AG04450 (cell line): ENCODE measurements around the gene ZNF592. TPM values are rescaled to one million over a fixed set of nuclear protein-coding genes. Genes with fewer than 3 reads are reported as not detected.

ENCODE experiments used
- CTCF ChIA-PET: fragments of 300-600, 350-600 bp; formaldehyde crosslinking; extraction: SDS; loops from one replicate; lab custom pipeline; 2022; ENCODE audit warnings: antibody characterized with exemption, inconsistent platforms; lab: Charles Lee
- POLR2A ChIA-PET: fragments of 350-600 bp; formaldehyde crosslinking; extraction: SDS; loops from one replicate; lab custom pipeline; 2021; ENCODE audit warnings: antibody characterized with exemption, inconsistent platforms; lab: Yijun Ruan, JAX
- DNase-seq: peaks from one replicate; pipeline ENCODE4 v3.0.0-alpha.2; 2011; ENCODE audit warnings: low read depth, low spot score
- H3K27ac ChIP-seq: one replicate; pipeline ENCODE4 v1.5.1; 2012; ENCODE audit warnings: low read depth, low read length, control low read depth
- H3K27me3 ChIP-seq: one replicate; pipeline ENCODE4 v1.6.0; 2012; ENCODE audit warnings: low read length; ENCODE audit not compliant: control insufficient read depth, insufficient read depth
- H3K4me3 ChIP-seq: 2 replicates; pipeline ENCODE4 v1.5.1; 2011; ENCODE audit warnings: mild to moderate bottlenecking, low read depth, low read length, control low read depth
- H3K9me3 ChIP-seq: 2 replicates; pipeline ENCODE4 v1.5.1; 2012; ENCODE audit warnings: low read length; ENCODE audit not compliant: control insufficient read depth, insufficient read depth
- polyA plus RNA-seq: library from polyadenylated mRNA; depleted of rRNA; stranded (reverse); fragments of >200 nt; gene quantifications from 2 replicates; pipeline ENCODE4 v1.2.3, GENCODE V29; 2011
- TF ChIP-seq, protein P1 (sequence below): IDR thresholded peaks from 2 replicates; pipeline ENCODE4 v1.5.1; 2011; ENCODE audit warnings: low read depth, low read length, control low read depth, inconsistent platforms

ZNF592 gene
- polyA plus RNA-seq, 1 experiment = 6.2 TPM

DNA sequence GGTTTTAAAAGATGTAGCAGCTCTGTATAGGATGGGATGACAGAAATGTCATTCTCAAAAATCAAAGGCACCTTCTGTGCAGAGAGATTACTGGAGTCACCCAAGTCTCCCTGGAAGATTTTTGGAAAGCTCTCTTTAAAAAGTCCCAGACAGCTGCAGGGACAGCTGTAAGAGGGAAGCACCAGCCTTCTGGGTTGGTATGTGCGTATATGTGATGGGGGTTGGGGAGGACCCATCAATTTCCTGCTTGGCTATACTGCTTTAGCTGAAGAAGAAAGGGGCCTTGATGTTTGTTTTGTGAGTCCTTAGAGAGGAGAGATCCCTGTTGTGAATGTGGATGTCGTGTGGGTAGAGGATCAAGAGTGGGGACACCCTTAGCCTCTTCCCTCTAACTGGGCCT is 27.0 kb upstream of the ZNF592 start:
- no peak for DNase-seq
- TF ChIP-seq, protein P1, sequence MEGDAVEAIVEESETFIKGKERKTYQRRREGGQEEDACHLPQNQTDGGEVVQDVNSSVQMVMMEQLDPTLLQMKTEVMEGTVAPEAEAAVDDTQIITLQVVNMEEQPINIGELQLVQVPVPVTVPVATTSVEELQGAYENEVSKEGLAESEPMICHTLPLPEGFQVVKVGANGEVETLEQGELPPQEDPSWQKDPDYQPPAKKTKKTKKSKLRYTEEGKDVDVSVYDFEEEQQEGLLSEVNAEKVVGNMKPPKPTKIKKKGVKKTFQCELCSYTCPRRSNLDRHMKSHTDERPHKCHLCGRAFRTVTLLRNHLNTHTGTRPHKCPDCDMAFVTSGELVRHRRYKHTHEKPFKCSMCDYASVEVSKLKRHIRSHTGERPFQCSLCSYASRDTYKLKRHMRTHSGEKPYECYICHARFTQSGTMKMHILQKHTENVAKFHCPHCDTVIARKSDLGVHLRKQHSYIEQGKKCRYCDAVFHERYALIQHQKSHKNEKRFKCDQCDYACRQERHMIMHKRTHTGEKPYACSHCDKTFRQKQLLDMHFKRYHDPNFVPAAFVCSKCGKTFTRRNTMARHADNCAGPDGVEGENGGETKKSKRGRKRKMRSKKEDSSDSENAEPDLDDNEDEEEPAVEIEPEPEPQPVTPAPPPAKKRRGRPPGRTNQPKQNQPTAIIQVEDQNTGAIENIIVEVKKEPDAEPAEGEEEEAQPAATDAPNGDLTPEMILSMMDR = no peak
- no peak overlapping the region for H3K4me3 ChIP-seq
- H3K27me3 ChIP-seq = no peaks in the 10 kb centered on the region
- H3K27ac ChIP-seq = no peak overlapping the region
- POLR2A ChIA-PET = no interaction called here
- H3K9me3 ChIP-seq = no peaks in the 10 kb centered on the region
- CTCF ChIA-PET = no interaction called here

DNA sequence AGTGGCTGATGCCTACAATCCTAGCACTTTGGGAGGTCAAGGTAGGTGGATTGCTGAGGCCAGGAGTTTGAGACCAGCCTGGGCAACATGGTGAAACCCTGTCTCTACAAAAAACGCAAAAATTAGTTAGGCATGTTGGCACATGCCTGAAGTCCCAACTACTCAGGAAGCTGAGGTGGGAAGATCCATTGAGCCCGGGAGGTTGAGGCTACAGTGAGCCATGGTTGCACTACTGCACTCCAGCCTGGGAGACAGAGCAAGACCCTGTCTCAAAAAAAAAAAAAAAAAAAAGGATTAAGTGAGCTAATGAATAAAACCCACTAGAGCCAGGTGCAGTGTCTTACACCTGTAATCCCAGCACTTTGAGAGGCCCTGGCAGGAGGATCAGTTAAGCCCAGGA is 25.8 kb upstream of the ZNF592 start:
- CTCF ChIA-PET = interaction anchor here (0.9 kb wide), 1 partner anchor 124 kb away, joined by 4 read pairs; no protein-coding TSS in a partner anchor
- no peaks in the 10 kb centered on the region for H3K27me3 ChIP-seq
- no peak overlapping the region for H3K4me3 ChIP-seq
- POLR2A ChIA-PET = no interaction called here
- TF ChIP-seq, protein P1 = no peak
- H3K27ac ChIP-seq = no peak overlapping the region
- DNase-seq = no peak
- H3K9me3 ChIP-seq = no peaks in the 10 kb centered on the region

DNA sequence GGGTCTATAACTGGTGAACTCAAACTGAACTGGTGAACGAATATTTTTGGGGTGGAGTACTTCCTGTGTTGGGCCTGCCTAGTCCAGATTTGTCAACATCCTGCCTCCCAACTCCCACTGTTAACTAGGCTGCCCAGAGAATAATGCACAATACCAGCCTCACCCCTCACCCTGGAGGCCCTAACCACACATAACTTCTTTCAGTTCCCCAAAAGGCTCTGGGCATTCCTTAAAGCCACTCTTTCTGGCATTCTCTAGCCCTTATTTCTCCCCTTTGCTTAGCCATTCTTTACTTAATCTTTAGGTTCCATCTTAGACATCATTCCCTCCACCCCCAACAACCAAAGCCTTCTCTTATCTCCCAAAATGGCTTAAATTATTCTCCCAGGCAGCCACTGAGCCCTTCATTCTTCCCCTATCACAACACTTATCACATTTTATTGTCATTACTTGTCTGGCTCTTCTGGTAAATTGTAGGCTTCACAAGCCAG is 23.3 kb upstream of the ZNF592 start:
- POLR2A ChIA-PET = no interaction called here
- TF ChIP-seq, protein P1 = no peak
- H3K9me3 ChIP-seq = no peaks in the 10 kb centered on the region
- no peaks in the 10 kb centered on the region for H3K27me3 ChIP-seq
- CTCF ChIA-PET = no interaction called here
- no peak overlapping the region for H3K4me3 ChIP-seq
- no peak overlapping the region for H3K27ac ChIP-seq
- DNase-seq = no peak

DNA sequence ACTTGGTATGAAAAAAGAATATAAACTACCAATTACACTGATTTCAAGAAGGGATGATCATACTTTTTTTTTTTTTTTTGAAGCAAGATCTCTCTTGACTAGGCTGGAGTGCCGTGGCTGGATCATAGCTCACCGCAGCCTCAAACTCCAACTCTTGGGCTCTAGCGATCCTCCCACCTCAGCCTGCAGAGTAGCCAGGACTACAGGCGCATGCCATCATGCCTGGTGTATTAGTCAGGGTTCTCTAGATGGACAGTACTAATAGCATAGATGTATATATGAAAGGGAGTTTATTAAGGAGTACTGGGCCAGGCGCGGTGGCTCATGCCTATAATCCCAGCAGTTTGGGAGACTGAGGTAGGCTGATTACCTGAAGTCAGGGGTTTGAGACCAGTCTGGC is 21.0 kb upstream of the ZNF592 start:
- no peaks in the 10 kb centered on the region for H3K27me3 ChIP-seq
- H3K4me3 ChIP-seq = no peak overlapping the region
- ChIA-PET POLR2A (no interaction called here), CTCF (interaction anchor here (0.6 kb wide), 1 partner anchor 203 kb away, joined by 3 read pairs; no protein-coding TSS in a partner anchor)
- TF ChIP-seq, protein P1 = no peak
- no peak for DNase-seq
- H3K9me3 ChIP-seq = no peaks in the 10 kb centered on the region
- H3K27ac ChIP-seq = no peak overlapping the region

DNA sequence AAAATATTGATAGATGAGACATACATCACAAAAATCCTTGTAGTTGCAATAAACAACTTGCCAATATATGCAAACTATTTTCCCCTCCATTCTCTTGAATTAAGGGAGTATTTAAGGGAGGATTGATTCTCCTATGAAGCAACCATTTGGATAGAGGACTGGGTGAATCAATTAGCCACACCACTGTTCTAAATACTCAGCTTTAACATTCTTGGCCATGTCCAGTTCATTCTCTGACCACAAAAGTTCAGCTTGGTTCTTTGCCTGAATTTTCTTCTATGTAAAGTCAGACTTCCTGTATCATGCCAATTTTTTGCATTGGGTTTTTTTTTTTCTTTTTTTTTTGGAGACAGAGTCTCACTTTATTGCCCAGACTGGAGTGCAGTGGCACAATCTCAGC is 16.6 kb upstream of the ZNF592 start:
- Histone ChIP-seq H3K27ac (no peak overlapping the region), H3K9me3 (no peaks in the 10 kb centered on the region), H3K27me3 (no peaks in the 10 kb centered on the region), H3K4me3 (no peak overlapping the region)
- ChIA-PET POLR2A (interaction anchor here (0.7 to 0.9 kb wide), 3 partner anchors 16 to 20 kb away, joined by 3 to 4 read pairs (median 4); partner anchors contain the start of gene SEC11A), CTCF (no interaction called here)
- no peak for DNase-seq
- TF ChIP-seq, protein P1 = no peak
